ENCODE results near the gene GDE1.

DNA sequence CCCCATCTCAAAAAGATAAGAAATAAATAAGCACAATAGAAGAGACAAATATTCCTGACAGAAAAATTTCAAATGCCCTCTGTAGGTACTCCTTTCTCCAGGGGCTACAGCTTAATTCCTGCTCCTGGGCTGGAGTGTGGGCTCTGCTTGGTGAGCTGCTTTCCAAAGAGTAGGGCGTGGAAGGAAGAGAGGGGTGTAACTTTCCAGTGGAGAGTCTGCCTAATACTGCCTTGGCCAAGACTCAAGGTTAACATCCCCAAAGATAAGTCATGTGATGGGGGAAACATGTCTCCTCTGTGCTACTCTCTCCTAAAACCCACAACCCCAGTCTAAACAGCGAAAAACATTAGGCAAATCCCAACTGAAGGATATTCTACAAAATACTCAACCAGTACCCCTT lies 61.5 kb downstream of the GDE1 start:
- TF ChIP-seq, protein P1, sequence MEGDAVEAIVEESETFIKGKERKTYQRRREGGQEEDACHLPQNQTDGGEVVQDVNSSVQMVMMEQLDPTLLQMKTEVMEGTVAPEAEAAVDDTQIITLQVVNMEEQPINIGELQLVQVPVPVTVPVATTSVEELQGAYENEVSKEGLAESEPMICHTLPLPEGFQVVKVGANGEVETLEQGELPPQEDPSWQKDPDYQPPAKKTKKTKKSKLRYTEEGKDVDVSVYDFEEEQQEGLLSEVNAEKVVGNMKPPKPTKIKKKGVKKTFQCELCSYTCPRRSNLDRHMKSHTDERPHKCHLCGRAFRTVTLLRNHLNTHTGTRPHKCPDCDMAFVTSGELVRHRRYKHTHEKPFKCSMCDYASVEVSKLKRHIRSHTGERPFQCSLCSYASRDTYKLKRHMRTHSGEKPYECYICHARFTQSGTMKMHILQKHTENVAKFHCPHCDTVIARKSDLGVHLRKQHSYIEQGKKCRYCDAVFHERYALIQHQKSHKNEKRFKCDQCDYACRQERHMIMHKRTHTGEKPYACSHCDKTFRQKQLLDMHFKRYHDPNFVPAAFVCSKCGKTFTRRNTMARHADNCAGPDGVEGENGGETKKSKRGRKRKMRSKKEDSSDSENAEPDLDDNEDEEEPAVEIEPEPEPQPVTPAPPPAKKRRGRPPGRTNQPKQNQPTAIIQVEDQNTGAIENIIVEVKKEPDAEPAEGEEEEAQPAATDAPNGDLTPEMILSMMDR (IDR thresholded peaks at IDR 0.05; ENCODE audit: insufficient read depth, low read length, poor library complexity, severe bottlenecking), result no peak
- no peak for TF ChIP-seq EZH2phosphoT487 (conservative IDR thresholded peaks at IDR 0.05; ENCODE audit: low read length)

Measured in SU-DHL-6 (cell line).